AG09319 (cell line): ENCODE results near the gene ZFX.

Experiments
- DNase-seq: peaks from one replicate; pipeline ENCODE4 v3.0.0-alpha.2; 2010; ENCODE audit warnings: low read depth; ENCODE audit errors: extremely low read depth
- TF ChIP-seq, protein P1 (sequence below): IDR thresholded peaks from 2 replicates; pipeline ENCODE4 v1.5.1; 2011; ENCODE audit warnings: low read depth, mild to moderate bottlenecking, inconsistent platforms, low read length, moderate library complexity

Gene ZFX

DNA sequence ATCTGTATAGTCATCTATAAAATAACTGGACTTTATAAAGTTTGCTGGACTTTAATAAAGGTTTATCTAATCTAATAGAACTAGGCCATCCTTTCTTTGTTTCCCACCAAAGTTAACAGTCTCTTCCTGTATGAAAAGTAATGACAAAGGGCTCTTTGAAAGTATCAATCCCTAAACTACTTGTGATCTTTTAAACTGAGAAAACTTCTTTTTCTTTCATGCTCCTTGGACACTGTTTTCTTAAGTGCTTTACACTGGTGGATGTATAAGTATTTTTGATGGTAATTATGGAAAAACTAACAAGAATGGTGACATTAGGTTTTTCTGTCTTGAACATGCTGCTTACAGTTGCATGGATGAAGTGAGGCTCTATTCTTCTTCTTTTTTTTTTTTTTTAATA lies 2.4 kb upstream of the ZFX start:
- TF ChIP-seq, protein P1, sequence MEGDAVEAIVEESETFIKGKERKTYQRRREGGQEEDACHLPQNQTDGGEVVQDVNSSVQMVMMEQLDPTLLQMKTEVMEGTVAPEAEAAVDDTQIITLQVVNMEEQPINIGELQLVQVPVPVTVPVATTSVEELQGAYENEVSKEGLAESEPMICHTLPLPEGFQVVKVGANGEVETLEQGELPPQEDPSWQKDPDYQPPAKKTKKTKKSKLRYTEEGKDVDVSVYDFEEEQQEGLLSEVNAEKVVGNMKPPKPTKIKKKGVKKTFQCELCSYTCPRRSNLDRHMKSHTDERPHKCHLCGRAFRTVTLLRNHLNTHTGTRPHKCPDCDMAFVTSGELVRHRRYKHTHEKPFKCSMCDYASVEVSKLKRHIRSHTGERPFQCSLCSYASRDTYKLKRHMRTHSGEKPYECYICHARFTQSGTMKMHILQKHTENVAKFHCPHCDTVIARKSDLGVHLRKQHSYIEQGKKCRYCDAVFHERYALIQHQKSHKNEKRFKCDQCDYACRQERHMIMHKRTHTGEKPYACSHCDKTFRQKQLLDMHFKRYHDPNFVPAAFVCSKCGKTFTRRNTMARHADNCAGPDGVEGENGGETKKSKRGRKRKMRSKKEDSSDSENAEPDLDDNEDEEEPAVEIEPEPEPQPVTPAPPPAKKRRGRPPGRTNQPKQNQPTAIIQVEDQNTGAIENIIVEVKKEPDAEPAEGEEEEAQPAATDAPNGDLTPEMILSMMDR: no peak

DNA sequence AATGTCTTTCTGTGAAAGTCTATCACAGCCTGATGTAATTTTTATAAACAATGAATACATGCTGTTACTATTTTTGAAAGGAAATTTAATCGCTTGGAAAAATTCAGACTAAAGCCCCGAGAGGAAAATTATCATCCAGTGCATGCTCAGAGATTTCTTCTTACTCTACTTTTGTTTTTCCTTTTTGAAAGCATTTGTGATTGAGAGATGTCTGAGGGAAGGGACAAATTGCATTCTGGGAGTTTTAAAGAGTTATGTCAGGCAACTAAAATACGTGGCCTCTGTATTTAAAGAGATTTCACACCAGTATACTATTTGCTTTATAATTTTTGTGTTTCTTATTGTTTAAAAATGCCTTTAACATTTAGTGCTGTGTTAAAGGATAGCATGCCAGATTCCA lies 1.4 kb upstream of the ZFX start:
- DNase-seq: no peak
- TF ChIP-seq, protein P1: no peak

More for the DNA sequence above, 2.4 kb upstream of the ZFX start:
- no peak for DNase-seq

DNA sequence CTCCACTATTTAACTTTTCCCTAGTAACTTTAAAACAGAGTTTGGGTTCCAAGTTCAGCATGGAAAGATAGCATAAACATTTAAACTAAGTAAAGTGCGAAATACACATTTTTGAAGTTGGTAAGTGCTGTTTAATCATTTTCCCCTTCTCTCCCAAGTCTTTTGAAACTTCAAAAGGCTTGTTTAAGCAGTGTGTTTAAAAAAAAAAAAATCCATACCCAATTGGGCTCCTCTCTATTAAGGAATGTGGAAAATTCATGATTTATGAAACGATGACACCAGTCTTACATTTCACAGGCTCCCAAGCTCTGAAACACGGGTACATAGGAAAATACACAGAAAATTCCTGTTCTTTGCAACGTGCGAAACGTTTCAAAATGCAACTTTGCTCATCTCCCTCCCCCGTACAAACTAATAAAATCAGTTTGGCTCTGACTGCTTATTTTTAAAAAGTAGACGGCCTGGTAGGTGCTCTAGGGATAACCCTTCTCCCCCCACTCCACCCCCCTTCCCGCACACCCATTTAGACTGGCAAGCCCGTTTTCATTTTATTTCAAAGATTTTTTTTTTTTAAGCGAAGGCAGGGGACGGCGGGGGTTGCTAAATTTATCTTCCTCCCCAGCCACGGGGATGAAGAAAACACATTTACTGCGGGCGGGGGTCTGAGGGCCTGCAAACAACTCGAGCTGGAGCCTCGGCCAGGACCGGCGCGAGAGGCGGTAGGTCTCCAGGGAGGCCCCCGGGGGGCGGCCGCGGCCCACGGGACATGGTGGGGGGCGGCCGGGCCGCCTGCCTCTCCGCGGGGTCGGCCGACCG lies 786 bp upstream of the ZFX start:
- no peak for DNase-seq
- TF ChIP-seq, protein P1: no peak

DNA sequence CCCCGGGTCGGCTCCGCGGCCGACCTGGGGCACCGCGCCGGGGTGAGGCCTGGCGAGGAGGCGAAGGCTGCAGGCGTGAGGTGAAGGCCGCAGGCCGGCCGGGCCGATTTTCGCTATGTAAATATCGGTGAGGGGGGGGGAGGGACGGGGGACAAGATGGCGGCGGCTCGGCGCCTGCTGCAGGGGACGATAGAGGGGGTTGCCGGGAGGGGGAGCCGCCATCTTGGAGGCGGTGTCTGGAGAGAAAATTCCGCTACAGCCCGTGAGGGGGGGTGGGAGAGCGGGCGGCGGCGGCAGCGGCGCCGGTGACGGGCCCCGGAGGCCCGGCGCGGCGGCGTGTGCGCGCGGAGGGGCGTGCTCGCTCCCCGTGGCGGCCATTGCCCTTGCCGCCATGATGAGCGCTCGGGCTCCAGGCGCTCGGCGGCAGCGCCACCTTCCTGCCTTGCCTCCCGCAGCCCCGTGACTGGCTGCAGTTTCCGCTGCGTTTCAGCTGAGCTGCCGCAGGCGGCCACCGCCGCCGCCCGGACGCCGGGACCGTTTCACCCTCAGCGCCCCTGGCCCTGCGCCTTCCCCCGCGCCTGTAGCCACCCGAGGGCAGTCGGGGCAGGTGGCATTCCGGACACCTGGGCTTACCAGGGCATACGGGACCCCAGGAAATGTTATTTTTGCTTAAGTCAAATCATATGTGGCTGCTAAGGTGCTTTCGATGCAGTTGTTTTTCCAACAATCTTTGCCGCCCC lies 692 bp downstream of the ZFX start:
- TF ChIP-seq, protein P1: peak; percentile 44
- peak; percentile 90 for DNase-seq

DNA sequence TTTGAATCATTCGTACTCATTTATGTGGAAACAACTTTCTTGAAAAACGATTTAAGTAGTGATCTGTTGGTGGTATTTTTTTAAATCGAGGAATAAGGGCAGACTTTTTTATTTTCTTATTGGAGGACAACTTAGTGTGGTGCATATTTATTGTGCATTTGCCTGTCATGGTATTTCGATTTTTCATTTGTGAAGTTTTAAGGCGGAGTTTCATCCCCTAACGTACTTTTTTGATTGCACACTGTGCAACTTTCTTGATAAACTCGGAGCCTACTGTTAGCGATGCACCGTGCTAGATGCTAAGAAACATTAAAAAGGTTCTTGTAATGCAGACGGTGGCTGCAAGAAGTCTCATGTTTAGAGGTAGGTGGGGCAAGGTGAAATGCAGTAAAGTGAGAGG lies 1.4 kb downstream of the ZFX start:
- TF ChIP-seq, protein P1: no peak
- DNase-seq: no peak

DNA sequence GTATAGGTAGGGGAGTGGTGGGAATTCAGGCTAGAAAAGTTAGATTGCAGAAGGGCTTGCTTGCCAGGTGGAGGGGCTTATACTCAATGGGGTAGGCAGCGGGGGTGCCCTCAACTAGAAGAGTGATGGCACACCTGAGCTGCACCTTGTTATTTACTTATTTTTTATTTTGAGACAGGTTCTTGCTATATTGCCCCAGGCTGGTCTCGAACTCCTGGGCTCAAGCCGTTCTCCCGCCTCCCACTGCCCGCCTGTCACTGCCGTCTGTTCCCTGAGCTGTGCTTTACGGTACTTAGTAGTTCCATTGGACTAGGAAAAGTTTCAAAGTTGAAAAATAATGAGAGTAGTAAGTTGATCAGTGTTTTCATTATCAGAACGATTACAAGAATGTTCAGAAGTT lies 2.0 kb downstream of the ZFX start:
- no peak for DNase-seq
- TF ChIP-seq, protein P1: no peak

DNA sequence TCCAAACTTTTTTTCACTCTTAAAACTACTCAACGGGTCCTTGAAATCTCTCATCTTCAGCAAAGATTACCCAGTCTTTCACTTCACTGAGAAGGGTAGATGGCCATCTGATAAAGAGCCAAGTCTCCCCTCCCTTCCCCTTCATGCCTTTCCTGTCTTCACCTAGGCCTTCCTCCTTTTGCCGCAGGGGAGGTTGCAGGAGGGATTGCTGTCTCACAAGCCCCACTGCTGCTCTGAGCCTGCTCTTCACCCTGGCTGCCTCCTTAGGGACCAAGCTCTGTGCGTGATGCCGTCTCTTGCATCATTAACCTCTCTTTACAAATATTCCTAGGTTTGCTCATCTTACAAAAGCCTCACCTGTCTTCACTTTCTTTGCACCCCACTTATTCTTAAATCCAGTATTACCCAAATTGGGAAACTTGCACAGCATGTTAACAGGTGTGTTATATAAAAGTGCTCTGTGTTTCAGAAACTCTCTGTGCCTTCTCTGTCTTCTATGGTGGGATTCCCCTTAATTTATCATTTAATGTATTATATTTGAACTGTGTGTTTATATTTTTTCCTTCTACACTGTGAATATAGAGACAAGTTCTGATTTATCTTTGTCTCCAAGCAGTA lies 3.8 kb downstream of the ZFX start:
- no peak for DNase-seq
- TF ChIP-seq, protein P1: no peak
